Measurements from ENCODE around the gene PAPSS1. TPM values are rescaled to one million over a fixed set of nuclear protein-coding genes. Genes with fewer than 3 reads are reported as not detected.

Gene PAPSS1
- total RNA-seq, 1 donor from 2014 or later, result 68.2 TPM

DNA sequence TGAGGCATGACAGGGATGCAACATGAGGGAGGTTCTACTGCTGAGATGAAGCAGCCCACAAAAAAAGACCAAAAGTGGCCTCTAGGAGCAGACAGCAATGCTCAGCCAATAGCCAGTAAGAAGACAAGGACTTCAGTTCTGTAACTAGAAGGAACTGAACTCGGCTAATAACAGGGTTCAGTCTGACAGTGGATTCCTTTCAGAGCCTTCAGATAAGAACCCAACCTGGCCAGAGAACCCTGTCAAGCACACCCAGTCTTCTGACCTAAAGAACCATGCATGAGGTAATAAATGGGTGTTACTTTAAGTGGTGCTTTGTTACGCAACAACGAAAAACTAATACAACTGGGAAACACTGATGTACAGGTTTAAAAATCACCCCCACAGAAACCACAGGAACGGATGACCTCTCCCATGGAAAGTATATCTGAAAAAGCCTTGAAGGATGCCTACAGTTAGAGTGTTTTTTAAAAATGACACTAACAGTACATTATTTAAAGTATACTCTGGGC, 94.6 kb downstream of the PAPSS1 start:
- no peak for ATAC-seq
- DNase-seq, result no peak
- no peak overlapping the region for H3K4me3 ChIP-seq
- TF ChIP-seq, protein P1, sequence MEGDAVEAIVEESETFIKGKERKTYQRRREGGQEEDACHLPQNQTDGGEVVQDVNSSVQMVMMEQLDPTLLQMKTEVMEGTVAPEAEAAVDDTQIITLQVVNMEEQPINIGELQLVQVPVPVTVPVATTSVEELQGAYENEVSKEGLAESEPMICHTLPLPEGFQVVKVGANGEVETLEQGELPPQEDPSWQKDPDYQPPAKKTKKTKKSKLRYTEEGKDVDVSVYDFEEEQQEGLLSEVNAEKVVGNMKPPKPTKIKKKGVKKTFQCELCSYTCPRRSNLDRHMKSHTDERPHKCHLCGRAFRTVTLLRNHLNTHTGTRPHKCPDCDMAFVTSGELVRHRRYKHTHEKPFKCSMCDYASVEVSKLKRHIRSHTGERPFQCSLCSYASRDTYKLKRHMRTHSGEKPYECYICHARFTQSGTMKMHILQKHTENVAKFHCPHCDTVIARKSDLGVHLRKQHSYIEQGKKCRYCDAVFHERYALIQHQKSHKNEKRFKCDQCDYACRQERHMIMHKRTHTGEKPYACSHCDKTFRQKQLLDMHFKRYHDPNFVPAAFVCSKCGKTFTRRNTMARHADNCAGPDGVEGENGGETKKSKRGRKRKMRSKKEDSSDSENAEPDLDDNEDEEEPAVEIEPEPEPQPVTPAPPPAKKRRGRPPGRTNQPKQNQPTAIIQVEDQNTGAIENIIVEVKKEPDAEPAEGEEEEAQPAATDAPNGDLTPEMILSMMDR (IDR thresholded peaks at IDR 0.05), result no peak
- no peaks in the 10 kb centered on the region for H3K4me1 ChIP-seq
- no peaks in the 10 kb centered on the region for H3K27me3 ChIP-seq (ENCODE audit: low read depth)
- H3K27ac ChIP-seq, result no peak overlapping the region
- H3K9me3 ChIP-seq, result no peaks in the 10 kb centered on the region
- intact Hi-C loops (cut with DNase I), result no loop called here
- no peaks in the 10 kb centered on the region for H3K36me3 ChIP-seq

DNA sequence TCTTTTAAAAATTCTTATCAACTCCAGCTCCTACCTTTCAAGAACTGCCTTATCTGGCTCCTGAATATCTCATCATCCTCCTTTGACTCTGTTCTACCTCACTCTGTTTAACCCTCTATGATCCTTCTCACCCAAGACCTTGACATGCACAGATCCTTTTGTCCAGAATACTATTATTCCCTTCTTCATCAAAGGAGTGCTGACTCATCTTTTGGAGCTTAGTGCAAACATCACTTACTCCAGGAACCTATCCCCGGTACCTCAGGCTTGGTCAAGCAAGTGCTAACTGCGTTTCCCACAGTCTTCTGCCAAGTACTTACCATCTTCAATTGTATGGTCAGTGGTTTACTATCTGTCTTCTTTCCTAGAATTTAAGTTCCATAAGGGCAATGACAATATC, 96.0 kb downstream of the PAPSS1 start:
- no peak for ATAC-seq
- intact Hi-C loops (cut with DNase I), result no loop called here
- H3K27ac ChIP-seq, result no peak overlapping the region

GRCh38 chr4:107622006-107622405, 98.0 kb downstream of the PAPSS1 start:
- H3K27ac ChIP-seq, result no peak overlapping the region
- H3K4me1 ChIP-seq, result no peaks in the 10 kb centered on the region
- TF ChIP-seq, protein P1 (IDR thresholded peaks at IDR 0.05), result no peak
- no peak for ATAC-seq
- no peak for DNase-seq
- intact Hi-C loops (cut with DNase I), result no loop called here
- H3K27me3 ChIP-seq (ENCODE audit: low read depth), result no peaks in the 10 kb centered on the region
- H3K36me3 ChIP-seq, result no peaks in the 10 kb centered on the region
- H3K4me3 ChIP-seq, result no peak overlapping the region
- H3K9me3 ChIP-seq, result no peaks in the 10 kb centered on the region

More for the DNA sequence above, 96.0 kb downstream of the PAPSS1 start:
- TF ChIP-seq, protein P1 (IDR thresholded peaks at IDR 0.05), result no peak
- H3K36me3 ChIP-seq, result no peaks in the 10 kb centered on the region
- H3K4me3 ChIP-seq, result no peak overlapping the region
- H3K4me1 ChIP-seq, result no peaks in the 10 kb centered on the region
- DNase-seq, result no peak
- no peaks in the 10 kb centered on the region for H3K9me3 ChIP-seq
- H3K27me3 ChIP-seq (ENCODE audit: low read depth), result no peaks in the 10 kb centered on the region

DNA sequence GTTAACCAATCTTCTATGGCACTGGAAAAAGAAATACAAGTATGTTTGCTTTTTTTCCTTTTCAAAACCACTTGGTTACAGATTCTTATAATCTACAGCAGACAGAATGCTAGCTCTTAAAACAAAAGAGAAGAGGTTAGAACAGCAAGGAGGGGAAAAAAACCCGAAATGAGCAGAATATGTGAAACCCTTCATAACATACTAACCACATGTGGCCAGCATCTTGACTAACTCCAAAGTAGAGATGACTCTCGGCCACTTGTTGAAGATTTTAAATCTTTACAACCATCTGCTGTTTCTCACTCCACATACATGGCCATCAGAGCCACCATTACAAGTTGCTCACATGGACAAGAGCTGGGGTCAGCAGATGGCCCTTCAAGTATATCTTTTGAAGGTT, 100.3 kb downstream of the PAPSS1 start:
- no peak overlapping the region for H3K27ac ChIP-seq
- DNase-seq (no peak), ATAC-seq (no peak)
- H3K4me1 ChIP-seq, result no peaks in the 10 kb centered on the region
- no peak overlapping the region for H3K4me3 ChIP-seq
- H3K27me3 ChIP-seq (ENCODE audit: low read depth), result no peaks in the 10 kb centered on the region
- intact Hi-C loops (cut with DNase I), result no loop called here
- H3K36me3 ChIP-seq, result no peaks in the 10 kb centered on the region
- TF ChIP-seq, protein P1 (IDR thresholded peaks at IDR 0.05), result no peak
- no peaks in the 10 kb centered on the region for H3K9me3 ChIP-seq

DNA sequence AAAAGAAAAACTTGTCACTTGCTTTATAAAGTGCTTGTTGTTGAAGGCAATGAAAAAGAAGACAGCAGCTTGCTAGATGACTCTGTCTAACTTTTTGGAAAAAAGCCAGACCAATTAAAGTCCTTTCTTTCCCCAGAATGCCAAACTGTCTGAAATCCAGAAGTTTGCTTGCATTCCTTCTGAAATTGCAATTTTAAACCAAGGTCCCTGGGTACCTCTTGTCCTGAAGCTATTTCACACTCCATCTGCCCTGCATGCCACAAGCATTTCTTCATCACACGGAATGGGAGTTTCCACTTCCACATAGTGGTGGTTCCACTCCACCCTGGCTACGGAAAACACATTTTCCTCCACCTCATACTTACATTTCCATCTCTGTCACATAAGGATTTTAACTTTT, 101.0 kb downstream of the PAPSS1 start:
- ATAC-seq, result peak in 1 of 2 donors; percentile 73
- TF ChIP-seq, protein P1 (IDR thresholded peaks at IDR 0.05), result no peak
- no peak for DNase-seq
- H3K36me3 ChIP-seq, result peaks cover 1% of the 10 kb centered on the region
- H3K4me1 ChIP-seq, result no peaks in the 10 kb centered on the region
- no peak overlapping the region for H3K4me3 ChIP-seq
- no peaks in the 10 kb centered on the region for H3K9me3 ChIP-seq
- intact Hi-C loops (cut with DNase I), result no loop called here
- no peaks in the 10 kb centered on the region for H3K27me3 ChIP-seq (ENCODE audit: low read depth)
- no peak overlapping the region for H3K27ac ChIP-seq

DNA sequence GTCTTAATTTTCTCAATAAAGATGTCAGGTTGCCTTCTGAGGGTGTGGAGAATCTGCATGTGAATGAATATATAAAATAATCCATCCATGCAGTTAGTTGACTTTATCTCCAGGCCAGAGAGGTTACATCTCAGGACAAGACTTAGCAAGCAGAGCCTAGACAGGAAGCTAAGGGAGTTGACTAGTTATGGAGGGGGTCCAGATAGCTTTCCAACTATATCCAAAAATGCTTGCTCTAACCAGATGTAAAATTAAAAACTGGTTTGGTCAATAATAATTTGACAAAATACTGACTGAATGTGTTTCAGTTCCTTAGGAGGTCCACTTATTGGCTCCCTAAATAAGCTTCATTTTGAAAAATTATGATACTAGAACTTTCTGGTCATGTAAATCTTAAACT, 101.4 kb downstream of the PAPSS1 start:
- ATAC-seq (no peak), DNase-seq (no peak)
- Histone ChIP-seq H3K27ac (no peak overlapping the region), H3K4me1 (no peaks in the 10 kb centered on the region), H3K4me3 (no peak overlapping the region), H3K9me3 (no peaks in the 10 kb centered on the region), H3K27me3 (ENCODE audit: low read depth) (no peaks in the 10 kb centered on the region), H3K36me3 (peaks cover 6% of the 10 kb centered on the region)
- TF ChIP-seq, protein P1 (IDR thresholded peaks at IDR 0.05), result no peak
- intact Hi-C loops (cut with DNase I), result no loop called here
